ENCODE results near the gene SLC7A6.

Gene SLC7A6

DNA sequence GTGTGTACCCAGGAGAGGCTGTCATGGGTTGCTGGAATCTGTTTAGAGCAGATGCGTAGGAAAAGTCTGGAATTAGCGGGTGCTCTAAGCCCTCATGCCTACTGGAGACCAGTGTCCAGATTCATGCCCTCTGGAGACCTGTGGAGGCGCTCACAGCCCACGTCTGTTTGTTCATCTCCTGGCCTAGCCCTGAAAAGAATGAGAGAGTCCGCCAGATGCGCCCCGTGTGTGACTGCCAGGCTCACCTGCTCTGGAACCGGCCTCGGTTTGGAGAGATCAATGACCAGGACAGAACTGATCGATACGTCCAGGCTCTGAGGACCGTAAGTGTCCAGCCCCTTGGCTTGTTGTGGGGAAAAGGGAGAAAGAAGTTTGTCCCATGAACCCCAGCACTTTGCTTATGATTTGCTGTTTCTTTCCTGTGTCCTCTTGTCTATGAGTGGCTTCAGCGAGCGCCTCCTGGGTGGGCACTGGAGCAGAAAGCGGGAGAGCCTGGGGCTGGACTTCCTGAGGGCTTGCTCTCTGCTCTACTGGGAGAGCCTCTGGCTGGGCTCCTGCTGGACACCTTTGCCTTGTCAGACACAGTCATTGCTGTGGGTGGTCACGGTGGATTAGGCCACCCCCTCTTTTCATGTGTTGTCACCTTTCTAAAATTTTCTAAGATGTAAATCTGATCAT lies 81.8 kb downstream of the SLC7A6 start:
- no peak for DNase-seq (ENCODE audit: low read depth in 2 of 2)

DNA sequence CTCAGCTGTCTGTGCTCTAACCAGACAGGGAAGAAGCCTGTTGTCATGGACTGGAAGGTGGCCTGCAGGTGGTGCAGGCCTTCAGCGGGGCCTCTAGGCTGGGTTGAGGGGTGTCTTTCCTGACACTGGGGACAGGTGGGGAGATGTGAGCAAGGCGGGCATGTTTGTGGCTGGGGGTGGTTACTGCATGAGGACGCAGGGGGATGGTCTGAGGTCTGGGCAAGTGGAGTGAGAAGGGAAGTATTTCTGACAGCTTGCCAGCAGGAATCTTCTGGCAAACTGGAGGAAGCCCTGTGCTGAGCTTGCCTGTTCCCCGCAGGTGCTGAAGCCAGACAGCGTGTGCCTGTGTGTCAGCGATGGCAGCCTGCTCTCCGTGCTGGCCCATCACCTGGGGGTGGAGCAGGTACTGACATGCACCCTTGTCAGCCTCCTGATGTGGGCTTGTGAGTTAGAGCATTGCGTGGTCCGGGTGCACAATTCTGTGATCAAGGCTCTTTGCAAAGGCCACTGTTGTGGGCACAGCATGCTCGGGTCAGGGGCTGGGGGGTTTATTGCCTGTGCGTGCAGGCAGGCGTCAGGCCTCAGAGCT lies 82.7 kb downstream of the SLC7A6 start:
- no peak for DNase-seq (ENCODE audit: low read depth in 2 of 2)

DNA sequence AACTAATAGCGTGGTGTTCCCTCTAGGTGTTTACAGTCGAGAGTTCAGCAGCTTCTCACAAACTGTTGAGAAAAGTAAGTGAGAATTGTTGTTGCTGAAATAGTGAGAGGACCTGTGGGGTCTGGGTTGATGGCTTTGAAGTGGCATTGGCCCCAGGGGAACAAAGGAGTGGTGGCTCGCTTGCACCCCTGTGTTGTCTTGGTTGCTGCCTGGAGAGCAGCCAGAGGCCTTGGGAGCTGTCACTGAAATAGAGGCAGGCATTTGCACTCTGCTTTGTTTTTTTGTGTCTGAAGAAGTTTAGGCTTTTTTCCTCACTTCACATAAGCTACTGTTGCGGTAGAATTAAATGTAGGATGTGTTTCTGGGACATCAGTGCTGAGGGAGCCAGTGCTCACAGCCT lies 83.3 kb downstream of the SLC7A6 start:
- no peak for DNase-seq (ENCODE audit: low read depth in 2 of 2)

DNA sequence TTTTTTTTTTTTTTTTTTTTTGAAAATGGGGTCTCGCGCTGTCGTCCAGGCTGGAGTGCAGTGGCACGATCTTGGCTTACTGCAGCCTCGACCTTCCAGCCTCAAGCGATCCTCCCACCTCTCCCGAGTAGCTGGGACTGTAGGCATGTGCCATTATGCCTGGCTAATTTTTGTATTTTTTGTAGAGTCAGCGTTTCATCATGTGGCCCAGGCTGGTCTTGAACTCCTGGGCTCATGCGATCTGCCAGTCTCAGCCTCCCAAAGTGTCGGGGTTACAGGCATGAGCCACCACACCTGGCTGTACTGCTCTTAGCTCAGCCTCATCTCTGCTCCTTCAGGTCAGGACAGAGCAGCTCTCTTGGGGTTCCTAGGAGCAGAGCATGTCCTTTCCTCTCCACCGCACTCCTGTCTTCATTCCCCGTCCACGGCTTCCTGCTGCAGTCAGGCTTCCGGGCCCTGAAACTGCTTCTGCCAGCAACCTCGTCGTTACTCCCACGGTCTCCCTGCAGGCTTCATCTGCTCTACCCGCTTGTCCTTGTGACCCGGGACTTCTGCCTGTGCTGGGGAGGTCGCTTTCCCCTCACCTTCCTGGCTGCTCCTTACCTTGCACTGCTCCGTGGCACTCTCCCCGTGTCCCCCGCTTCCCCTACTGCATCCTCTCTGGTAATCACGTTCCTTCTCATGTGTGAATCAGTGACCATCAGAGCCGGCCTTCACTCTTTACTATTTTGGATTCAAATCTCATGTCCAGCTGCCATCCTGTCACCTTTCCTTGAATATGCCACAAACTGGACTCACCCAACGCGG lies 84.5 kb downstream of the SLC7A6 start:
- no peak for DNase-seq (ENCODE audit: low read depth in 2 of 2)

DNA sequence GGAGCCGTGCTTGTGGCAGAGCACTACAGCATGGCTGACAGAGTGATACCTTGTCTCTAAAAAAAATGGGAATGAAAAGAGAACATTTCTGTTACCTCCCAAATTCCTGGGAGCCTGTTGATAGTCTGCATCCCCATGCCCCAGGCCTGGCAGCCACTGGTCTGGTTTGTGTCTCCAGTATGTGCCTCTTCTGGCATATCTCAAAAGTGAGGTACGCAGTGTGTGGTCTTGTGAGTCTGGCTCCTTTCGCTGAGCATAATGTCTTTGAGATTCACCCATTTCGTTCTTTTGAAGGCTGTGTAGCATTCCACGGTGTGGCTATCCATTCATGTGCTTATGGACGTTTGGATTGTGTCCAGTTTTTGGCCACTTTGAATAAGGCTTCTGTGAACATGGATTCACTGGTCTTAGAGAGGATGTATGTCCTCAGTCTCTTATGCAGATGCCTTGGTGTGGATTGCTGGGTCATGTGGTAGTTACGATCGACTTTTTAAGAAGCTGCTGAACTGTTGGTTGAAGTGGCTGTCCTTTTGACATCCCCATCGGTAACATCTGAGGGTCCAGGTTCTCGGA lies 85.6 kb downstream of the SLC7A6 start:
- no peak for DNase-seq (ENCODE audit: low read depth in 2 of 2)

DNA sequence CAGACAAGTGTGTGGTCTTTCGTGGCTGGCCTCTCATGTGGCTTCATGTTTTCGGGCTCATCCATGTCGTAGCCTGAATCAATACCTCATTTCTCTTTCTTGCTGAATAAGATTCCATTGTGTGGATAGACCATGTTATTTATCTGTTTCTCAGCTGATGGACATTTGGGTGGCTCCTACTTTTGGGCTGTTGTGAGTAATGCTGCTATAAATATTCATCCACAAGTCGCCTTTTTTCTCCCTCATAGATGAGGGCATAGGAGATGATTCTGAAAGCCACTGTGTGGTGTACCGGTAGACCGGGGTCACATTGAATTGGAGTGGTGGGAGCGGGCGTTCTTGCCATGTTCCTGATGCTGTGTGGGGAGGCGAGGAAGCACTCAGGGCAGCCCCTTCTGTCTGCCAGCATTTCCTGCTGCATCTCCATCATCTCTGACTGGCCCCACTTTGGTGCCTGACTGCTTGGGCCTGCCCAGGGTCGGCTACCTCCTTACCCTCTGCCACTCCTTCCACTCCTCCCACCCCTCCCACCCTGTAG lies 86.6 kb downstream of the SLC7A6 start:
- no peak for DNase-seq (ENCODE audit: low read depth in 2 of 2)
